PC-9 (cell line): ENCODE results near the gene FAM171A2. TPM values are rescaled to one million over a fixed set of nuclear protein-coding genes. Genes with fewer than 3 reads are reported as not detected.

Experiments
- BruUV-seq: library from RNA; stranded (reverse); fragments of 400-500 nt; replicated peaks from 2 replicates; lab custom pipeline; 2021; lab: Mats Ljungman, UMichigan
- CTCF ChIA-PET: fragments of 300-600 bp; sonication (Branson Sonifier 250); formaldehyde crosslinking; loops from one replicate; lab custom pipeline; 2022; ENCODE audit warnings: antibody characterized with exemption; lab: Charles Lee
- POLR2A ChIA-PET: fragments of 300-600 bp; sonication (Branson Sonifier 250); formaldehyde crosslinking; loops from one replicate; lab custom pipeline; 2022; ENCODE audit warnings: antibody characterized with exemption; ENCODE audit not compliant: unreplicated experiment; lab: Charles Lee
- DNase-seq, 2 experiments: peaks; one replicate each; pipeline versions ENCODE4 v3.0.0 to v3.0.0-alpha.2; 2015 to 2022; ENCODE audit warnings: mixed read lengths in 1 of 2
- H2AFZ ChIP-seq: fragments of 200-600 bp; sonication (generic); 2 replicates; pipeline ENCODE4 v1.8.1; 2017; ENCODE audit warnings: antibody characterized with exemption
- H3F3A ChIP-seq: fragments of 200-600 bp; sonication (generic); 2 replicates; pipeline ENCODE4 v1.8.1; 2017; ENCODE audit warnings: antibody characterized with exemption, mild to moderate bottlenecking, low read depth; ENCODE audit not compliant: insufficient read depth
- H3K27ac ChIP-seq: fragments of 200-600 bp; sonication (generic); 2 replicates; pipeline ENCODE4 v1.6.1; 2016; ENCODE audit warnings: mixed run types
- H3K27me3 ChIP-seq: fragments of 200-600 bp; sonication (generic); 2 replicates; pipeline ENCODE4 v1.6.1; 2016; ENCODE audit warnings: low read depth, mixed run types; ENCODE audit not compliant: insufficient read depth
- H3K36me3 ChIP-seq: fragments of 200-600 bp; sonication (generic); 2 replicates; pipeline ENCODE4 v1.6.1; 2016; ENCODE audit warnings: low read depth, mixed run types
- H3K4me1 ChIP-seq: fragments of 200-600 bp; sonication (generic); replicated peaks from 2 replicates; pipeline ENCODE4 v1.6.1; 2016; ENCODE audit warnings: mixed run types; ENCODE audit not compliant: insufficient read depth
- H3K4me2 ChIP-seq: fragments of 200-600 bp; sonication (generic); 2 replicates; pipeline ENCODE4 v1.6.1; 2017; ENCODE audit warnings: mixed run types
- H3K4me3 ChIP-seq: fragments of 200-600 bp; sonication (generic); 2 replicates; pipeline ENCODE4 v1.6.1; 2016; ENCODE audit warnings: mixed run types
- H3K79me2 ChIP-seq: fragments of 200-600 bp; sonication (generic); 2 replicates; pipeline ENCODE4 v1.6.1; 2017; ENCODE audit warnings: low read depth, mixed run types
- H3K9me2 ChIP-seq: fragments of 200-600 bp; sonication (generic); 2 replicates; pipeline ENCODE4 v1.8.1; 2017; ENCODE audit warnings: mild to moderate bottlenecking; ENCODE audit not compliant: insufficient read depth
- H3K9me3 ChIP-seq: fragments of 200-600 bp; sonication (generic); 2 replicates; pipeline ENCODE4 v1.8.1; 2016; ENCODE audit warnings: low read depth; ENCODE audit not compliant: insufficient read depth
- H4K20me1 ChIP-seq: fragments of 200-600 bp; sonication (generic); 2 replicates; pipeline ENCODE4 v1.8.1; 2017; ENCODE audit not compliant: insufficient read depth
- EZH2 ChIP-seq: fragments of 200-600 bp; sonication (generic); IDR thresholded peaks from 2 replicates; pipeline ENCODE4 v1.8.0; 2017; ENCODE audit warnings: antibody characterized with exemption, low read depth
- intact Hi-C: fragments of 100-400 bp; cut with micrococcal nuclease; formaldehyde crosslinking; loops from one replicate; pipeline ENCODE4 v1.10.0; 2022; ENCODE audit not compliant: unreplicated experiment
- total RNA-seq: library from RNA; stranded (reverse); gene quantifications from 2 replicates; pipeline ENCODE4 v1.2.3, GENCODE V29; 2021
- TF ChIP-seq, protein P1 (sequence below): fragments of 200-600 bp; sonication (generic); conservative IDR thresholded peaks from 2 replicates; pipeline ENCODE4 v1.6.1; 2017; ENCODE audit warnings: mixed run types, antibody characterized with exemption, mild to moderate bottlenecking, moderate library complexity

FAM171A2 gene
- total RNA-seq, 1 experiment from 2014 or later: 8.3 TPM

GRCh38 chr17:44351961-44352827 is 11.5 kb downstream of the FAM171A2 start:
- H3K4me3 ChIP-seq: no peak overlapping the region

GRCh38 chr17:44351464-44351863 is 12.2 kb downstream of the FAM171A2 start:
- ChIA-PET POLR2A (interaction anchor here (0.6 kb wide), 1 partner anchor 212 kb away, joined by 11 read pairs; no protein-coding TSS in a partner anchor), CTCF (no interaction called here)
- no peak for DNase-seq
- Histone ChIP-seq H3K36me3 (no peaks in the 10 kb centered on the region), H4K20me1 (peaks cover 4% of the 10 kb centered on the region; the same call in 1 of the 2 replicates), H3K4me2 (no peak overlapping the region), H2AFZ (no peak overlapping the region), H3K27ac (no peak overlapping the region), H3K4me3 (no peak overlapping the region), H3K4me1 (no peaks in the 10 kb centered on the region), H3K79me2 (peaks cover 2% of the 10 kb centered on the region; the same call in 1 of the 2 replicates), H3F3A (no peaks in the 10 kb centered on the region; the same call in 1 of the 2 replicates), H3K27me3 (no peaks in the 10 kb centered on the region), H3K9me3 (no peaks in the 10 kb centered on the region), H3K9me2 (no peaks in the 10 kb centered on the region)
- TF ChIP-seq, protein P1, sequence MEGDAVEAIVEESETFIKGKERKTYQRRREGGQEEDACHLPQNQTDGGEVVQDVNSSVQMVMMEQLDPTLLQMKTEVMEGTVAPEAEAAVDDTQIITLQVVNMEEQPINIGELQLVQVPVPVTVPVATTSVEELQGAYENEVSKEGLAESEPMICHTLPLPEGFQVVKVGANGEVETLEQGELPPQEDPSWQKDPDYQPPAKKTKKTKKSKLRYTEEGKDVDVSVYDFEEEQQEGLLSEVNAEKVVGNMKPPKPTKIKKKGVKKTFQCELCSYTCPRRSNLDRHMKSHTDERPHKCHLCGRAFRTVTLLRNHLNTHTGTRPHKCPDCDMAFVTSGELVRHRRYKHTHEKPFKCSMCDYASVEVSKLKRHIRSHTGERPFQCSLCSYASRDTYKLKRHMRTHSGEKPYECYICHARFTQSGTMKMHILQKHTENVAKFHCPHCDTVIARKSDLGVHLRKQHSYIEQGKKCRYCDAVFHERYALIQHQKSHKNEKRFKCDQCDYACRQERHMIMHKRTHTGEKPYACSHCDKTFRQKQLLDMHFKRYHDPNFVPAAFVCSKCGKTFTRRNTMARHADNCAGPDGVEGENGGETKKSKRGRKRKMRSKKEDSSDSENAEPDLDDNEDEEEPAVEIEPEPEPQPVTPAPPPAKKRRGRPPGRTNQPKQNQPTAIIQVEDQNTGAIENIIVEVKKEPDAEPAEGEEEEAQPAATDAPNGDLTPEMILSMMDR: no peak
- TF ChIP-seq EZH2: no peak
- intact Hi-C loops: no loop called here
- no TSS peak for BruUV-seq

More at GRCh38 chr17:44351961-44352827, 11.5 kb downstream of the FAM171A2 start:
- Histone ChIP-seq H3K27me3 (no peaks in the 10 kb centered on the region), H3K9me2 (no peaks in the 10 kb centered on the region), H4K20me1 (peaks cover 3% of the 10 kb centered on the region; the same call in 1 of the 2 replicates), H3K79me2 (no peaks in the 10 kb centered on the region), H3F3A (no peaks in the 10 kb centered on the region; the same call in 1 of the 2 replicates), H3K36me3 (no peaks in the 10 kb centered on the region), H3K9me3 (no peaks in the 10 kb centered on the region), H3K4me2 (no peak overlapping the region), H2AFZ (no peak overlapping the region), H3K27ac (no peak overlapping the region), H3K4me1 (no peaks in the 10 kb centered on the region)
- intact Hi-C loops: no loop called here
- no peak for TF ChIP-seq EZH2
- TF ChIP-seq, protein P1: no peak
- TSS peak; percentile 31 for BruUV-seq
- POLR2A ChIA-PET: no interaction called here
- CTCF ChIA-PET: no interaction called here
- no peak for DNase-seq

DNA sequence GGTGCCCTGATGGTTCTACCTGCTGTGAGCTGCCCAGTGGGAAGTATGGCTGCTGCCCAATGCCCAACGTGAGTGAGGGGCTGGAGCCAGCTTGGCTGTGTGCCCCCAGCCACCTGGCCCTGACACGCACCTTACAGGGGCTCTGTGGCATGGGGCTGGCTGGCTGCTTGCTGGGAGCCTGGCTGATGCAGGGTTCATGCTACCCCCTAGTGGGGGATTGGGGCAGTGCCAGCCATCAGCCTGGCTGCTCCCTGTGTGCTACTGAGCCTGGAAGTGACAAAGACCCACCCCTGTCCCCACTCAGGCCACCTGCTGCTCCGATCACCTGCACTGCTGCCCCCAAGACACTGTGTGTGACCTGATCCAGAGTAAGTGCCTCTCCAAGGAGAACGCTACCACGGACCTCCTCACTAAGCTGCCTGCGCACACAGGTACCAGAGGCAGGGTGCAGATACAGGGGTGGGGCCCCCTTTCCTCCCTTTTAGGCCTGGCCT is 12.9 kb downstream of the FAM171A2 start:
- Histone ChIP-seq H3K36me3 (no peaks in the 10 kb centered on the region), H3F3A (no peaks in the 10 kb centered on the region; the same call in 1 of the 2 replicates), H3K4me1 (peaks cover 5% of the 10 kb centered on the region), H3K27ac (no peak overlapping the region), H3K9me3 (no peaks in the 10 kb centered on the region), H3K9me2 (no peaks in the 10 kb centered on the region), H4K20me1 (peaks cover 10% of the 10 kb centered on the region; the same call in 1 of the 2 replicates), H3K4me2 (no peak overlapping the region), H3K79me2 (peaks cover 7% of the 10 kb centered on the region; the same call in 1 of the 2 replicates), H3K27me3 (no peaks in the 10 kb centered on the region), H2AFZ (no peak overlapping the region), H3K4me3 (no peak overlapping the region)
- no peak for TF ChIP-seq EZH2
- TF ChIP-seq, protein P1: peak; percentile 86
- peak in 1 of 2 experiments; percentile 61 for DNase-seq
- intact Hi-C loops: no loop called here
- BruUV-seq: no TSS peak
- ChIA-PET POLR2A (interaction anchor here (0.6 kb wide), 2 partner anchors 9 to 211 kb away, joined by 3 to 11 read pairs; no protein-coding TSS in a partner anchor), CTCF (no interaction called here)
